Memory B cell (primary cell): Measurements from ENCODE around the gene CUEDC1.

Experiments
- ATAC-seq: fragments of 150-1000 bp; cut with Tn5 transposase; 2 replicates; pipeline ENCODE4 v1.10.0; 2021; ENCODE audit warnings: low read depth, mild to moderate bottlenecking, moderate library complexity
- DNase-seq, 2 donors: peaks; one replicate each; pipeline ENCODE4 v3.0.0; 2022; ENCODE audit warnings: low spot score in 2 of 2
- H3K27ac Mint-ChIP-seq: one replicate; pipeline ENCODE4 v1.8.0; 2022; ENCODE audit warnings: mild to moderate bottlenecking, moderate library complexity, mixed read lengths
- H3K27me3 Mint-ChIP-seq: one replicate; pipeline ENCODE4 v1.8.0; 2022; ENCODE audit warnings: mixed read lengths
- H3K36me3 Mint-ChIP-seq: one replicate; pipeline ENCODE4 v1.8.0; 2022; ENCODE audit warnings: mild to moderate bottlenecking, mixed read lengths
- H3K4me1 Mint-ChIP-seq: one replicate; pipeline ENCODE4 v1.8.0; 2022; ENCODE audit warnings: mixed read lengths
- H3K4me3 Mint-ChIP-seq: one replicate; pipeline ENCODE4 v1.8.0; 2022; ENCODE audit warnings: mild to moderate bottlenecking, moderate library complexity, mixed read lengths
- H3K9me3 Mint-ChIP-seq: one replicate; pipeline ENCODE4 v1.8.0; 2022; ENCODE audit warnings: mixed read lengths

Gene CUEDC1

DNA sequence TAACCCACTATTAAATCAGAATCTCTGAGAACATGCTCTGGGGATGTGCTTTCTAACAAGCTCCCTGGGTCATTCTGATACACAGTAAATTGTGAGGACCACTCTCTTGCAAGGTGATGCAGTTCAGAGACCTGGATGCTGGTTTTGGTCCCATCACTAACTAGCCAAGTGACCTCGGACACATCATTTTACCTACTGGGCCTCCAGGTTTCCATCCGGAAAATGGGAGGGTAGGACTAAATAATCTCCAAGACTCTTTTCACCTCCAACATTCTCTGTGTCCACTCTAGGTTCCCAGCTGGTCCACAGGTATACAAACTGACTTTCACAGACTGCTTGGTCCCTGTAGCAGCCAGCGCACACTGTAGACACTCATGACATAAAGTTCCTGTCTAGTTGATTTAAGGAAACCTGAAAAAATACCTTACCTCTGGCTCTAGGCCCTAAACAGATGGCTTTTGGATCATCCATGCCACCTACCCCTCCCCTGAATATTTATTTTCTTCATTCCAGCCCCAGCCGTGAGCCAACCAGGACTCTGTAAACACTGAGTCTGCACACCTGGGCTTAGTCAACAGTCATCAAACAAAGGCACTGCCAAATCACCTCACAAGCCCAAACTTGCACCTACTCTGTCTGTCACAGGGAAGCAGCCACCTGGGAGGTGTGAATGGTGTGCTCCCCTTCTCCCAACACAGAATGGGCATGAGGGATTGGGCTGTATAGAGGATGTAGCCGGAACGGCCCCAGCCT, 54.0 kb downstream of the CUEDC1 start:
- no peak overlapping the region for H3K4me3 Mint-ChIP-seq
- no peak overlapping the region for H3K27ac Mint-ChIP-seq
- H3K9me3 Mint-ChIP-seq: no peaks in the 10 kb centered on the region
- peaks cover 43% of the 10 kb centered on the region for H3K4me1 Mint-ChIP-seq
- H3K36me3 Mint-ChIP-seq: no peaks in the 10 kb centered on the region
- H3K27me3 Mint-ChIP-seq: peaks cover 1% of the 10 kb centered on the region
- ATAC-seq (no peak), DNase-seq (no peak)

DNA sequence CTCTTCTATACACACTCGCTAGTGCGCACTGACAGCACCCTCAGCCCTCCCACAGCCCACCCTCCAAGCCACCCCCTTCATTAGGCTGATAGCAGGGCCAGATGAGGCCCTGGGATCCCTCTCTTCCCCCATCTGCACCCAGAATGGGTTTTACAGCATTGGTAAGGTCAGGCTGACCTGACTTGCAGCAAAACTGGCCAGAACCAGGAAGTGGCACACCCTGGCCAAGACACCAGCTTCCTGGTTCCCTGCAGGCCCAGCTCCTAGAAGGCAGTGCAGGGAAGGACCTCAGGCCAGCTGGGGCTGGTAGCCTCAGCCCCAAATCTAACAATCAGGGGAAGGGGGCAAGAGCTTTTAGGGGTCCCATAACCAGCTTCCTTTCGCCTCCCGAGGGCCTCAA, 55.4 kb downstream of the CUEDC1 start:
- H3K4me1 Mint-ChIP-seq: peaks cover 37% of the 10 kb centered on the region
- ATAC-seq (no peak), DNase-seq (no peak)
- H3K9me3 Mint-ChIP-seq: no peaks in the 10 kb centered on the region
- no peaks in the 10 kb centered on the region for H3K36me3 Mint-ChIP-seq
- no peaks in the 10 kb centered on the region for H3K27me3 Mint-ChIP-seq
- no peak overlapping the region for H3K4me3 Mint-ChIP-seq
- no peak overlapping the region for H3K27ac Mint-ChIP-seq

DNA sequence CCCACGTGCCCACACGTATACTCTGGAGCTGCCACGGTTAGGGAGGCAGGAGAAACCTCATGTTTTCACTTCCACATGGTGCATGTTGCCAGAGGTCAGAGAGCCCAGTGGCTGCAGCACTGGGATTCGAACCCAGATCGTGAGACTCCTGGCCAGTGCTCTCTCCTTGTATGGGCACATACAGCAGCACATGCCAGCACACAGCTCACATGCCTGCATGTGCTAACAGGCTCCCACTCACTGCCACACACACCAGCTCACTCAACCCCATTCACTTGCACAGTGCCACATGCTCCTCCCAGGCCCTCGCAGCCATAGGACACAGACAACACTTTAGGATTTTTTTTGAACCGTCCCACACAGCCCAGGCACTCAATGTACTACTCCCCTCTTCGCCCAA, 55.8 kb downstream of the CUEDC1 start:
- Mint-ChIP-seq H3K27me3 (no peaks in the 10 kb centered on the region), H3K9me3 (no peaks in the 10 kb centered on the region), H3K4me1 (peaks cover 37% of the 10 kb centered on the region), H3K4me3 (no peak overlapping the region), H3K27ac (no peak overlapping the region), H3K36me3 (no peaks in the 10 kb centered on the region)
- DNase-seq: no peak
- no peak for ATAC-seq

DNA sequence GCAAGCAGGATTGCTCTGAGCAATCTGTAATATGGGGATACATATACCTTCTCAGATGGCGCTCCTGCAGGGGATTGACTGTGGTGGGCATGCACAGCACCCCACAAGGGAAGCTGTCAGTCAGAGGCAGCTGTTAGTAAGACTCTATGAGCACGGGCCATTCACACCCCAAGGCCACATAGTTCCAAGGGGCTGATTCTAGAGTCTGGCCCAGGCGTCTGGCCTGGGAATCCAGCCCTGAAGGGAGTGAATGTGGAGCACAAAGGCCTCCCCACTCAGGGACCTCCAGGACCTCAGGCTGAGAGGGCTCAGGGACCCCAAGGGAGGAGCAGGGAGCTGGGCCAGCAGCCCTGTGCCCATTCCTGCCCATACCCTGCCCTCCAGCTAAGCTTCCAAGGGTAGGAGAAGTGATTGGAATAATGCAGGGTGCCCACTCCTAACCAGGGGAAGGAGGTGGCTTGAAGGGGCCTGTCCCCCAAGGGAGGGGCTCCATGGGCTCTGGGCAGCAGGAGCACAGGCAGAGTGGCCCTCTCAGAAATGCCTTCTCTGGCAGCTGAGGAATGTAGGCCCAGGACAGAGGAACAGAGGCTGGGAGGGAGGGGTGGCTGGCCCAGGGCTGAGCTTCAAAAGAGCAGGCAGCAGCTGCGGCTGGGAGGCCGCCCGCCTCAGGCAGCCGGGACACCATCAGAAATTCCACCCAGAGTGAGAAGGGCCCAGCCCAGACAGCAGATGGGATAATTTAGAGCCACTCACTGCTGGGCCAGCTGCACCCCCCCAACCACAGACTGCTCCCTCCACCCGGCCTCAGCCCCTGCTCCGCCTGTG, 56.5 kb downstream of the CUEDC1 start:
- ATAC-seq (no peak), DNase-seq (no peak)
- Mint-ChIP-seq H3K27ac (no peak overlapping the region), H3K36me3 (no peaks in the 10 kb centered on the region), H3K9me3 (no peaks in the 10 kb centered on the region), H3K4me1 (peaks cover 35% of the 10 kb centered on the region), H3K27me3 (no peaks in the 10 kb centered on the region), H3K4me3 (no peak overlapping the region)

DNA sequence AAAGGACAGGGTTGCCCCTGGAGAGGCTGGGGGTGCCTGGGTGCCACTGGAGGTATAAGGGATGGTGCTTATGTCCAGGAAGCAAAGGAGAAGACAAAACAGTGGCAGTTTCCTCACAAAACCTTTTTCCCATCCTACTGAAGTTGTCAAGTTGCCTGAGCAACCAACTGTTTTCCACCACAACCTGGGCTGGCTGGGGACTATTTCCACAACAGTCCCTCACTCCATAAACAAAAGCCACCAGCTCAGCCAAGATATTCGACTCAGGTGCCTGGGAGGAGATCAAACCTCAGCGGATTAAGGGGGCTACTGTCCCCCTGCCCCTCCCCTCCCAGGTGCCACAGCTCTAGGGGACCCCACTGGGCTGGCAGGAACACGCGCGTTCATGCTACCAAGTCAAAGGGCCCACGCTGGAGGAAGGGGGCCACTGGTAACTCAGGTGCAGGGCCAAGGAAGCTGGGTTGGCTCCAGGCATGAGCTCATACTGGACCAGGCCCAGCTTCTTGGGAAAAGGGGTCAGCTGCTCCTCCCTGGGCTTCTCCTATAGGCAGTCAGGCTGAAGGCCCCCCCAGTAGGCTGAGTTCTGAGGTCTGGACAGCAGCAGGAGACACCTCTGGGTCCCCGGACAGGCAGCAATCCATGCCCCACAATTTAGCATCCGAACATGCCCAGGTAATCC, 59.7 kb downstream of the CUEDC1 start:
- Mint-ChIP-seq H3K36me3 (no peaks in the 10 kb centered on the region), H3K27ac (no peak overlapping the region), H3K9me3 (no peaks in the 10 kb centered on the region), H3K4me1 (peaks cover 18% of the 10 kb centered on the region), H3K4me3 (no peak overlapping the region), H3K27me3 (peaks cover 15% of the 10 kb centered on the region)
- ATAC-seq (no peak), DNase-seq (no peak)

DNA sequence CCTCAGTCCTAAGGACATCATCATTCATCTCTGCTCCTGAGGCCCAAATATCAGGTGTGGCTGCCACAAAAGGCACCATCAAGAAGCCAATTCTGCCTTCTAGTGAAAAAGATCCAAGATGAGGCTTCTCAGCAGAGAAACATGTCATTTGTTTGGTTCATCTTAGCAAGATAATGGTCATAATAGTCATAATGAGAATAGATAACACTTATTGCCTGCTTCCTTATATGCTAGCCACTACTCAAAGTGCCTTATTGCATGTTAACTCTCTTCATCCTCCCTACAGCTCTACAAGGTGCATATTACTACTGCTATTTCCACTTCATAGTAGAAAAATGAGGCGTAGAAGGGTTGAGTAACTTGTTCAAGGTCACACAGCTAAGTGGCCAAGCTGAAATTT, 60.4 kb downstream of the CUEDC1 start:
- Mint-ChIP-seq H3K27ac (no peak overlapping the region), H3K27me3 (peaks cover 15% of the 10 kb centered on the region), H3K4me3 (no peak overlapping the region), H3K9me3 (no peaks in the 10 kb centered on the region), H3K36me3 (no peaks in the 10 kb centered on the region), H3K4me1 (peaks cover 13% of the 10 kb centered on the region)
- ATAC-seq (no peak), DNase-seq (no peak)

DNA sequence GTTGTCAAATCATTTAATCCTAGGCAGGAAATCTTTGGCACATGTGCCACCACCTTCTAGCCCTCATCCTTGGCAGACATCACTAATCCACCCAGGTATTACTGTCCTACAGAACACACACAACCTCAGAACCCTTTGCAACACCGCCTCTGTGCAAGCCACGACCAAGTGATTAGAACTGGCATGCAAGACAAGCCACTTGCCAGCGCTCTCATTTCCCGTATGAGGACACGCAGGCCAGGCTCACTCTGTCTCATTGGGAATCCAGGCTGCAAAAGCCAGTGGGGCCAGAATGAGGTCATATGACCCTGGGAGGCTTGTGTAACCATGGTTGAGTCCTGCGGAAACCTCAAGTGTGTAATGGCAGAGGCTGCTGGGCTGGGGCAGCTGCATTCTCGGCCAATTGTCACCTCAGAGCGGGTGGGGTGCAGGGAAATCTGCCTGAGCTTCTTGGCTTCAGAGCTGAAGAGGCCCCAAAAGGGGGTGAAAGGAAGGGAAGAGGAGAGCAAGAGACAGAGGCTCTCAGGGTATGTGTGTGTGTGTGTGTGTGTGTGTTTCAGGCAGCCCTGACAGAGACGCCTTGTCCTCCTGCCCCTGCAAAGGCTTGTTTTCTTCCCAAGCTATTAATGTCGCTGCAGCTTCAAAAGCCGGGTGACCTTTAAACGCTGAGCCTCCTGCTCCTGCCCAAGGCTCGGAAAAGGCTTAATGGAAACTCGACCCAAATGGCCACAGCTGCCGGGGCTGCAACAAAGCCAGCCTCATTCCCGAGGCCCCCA, 62.2 kb downstream of the CUEDC1 start:
- ATAC-seq: no peak
- H3K4me1 Mint-ChIP-seq: peaks cover 6% of the 10 kb centered on the region
- no peak overlapping the region for H3K4me3 Mint-ChIP-seq
- H3K27me3 Mint-ChIP-seq: peaks cover 15% of the 10 kb centered on the region
- no peaks in the 10 kb centered on the region for H3K36me3 Mint-ChIP-seq
- H3K9me3 Mint-ChIP-seq: no peaks in the 10 kb centered on the region
- no peak overlapping the region for H3K27ac Mint-ChIP-seq
- DNase-seq: no peak

DNA sequence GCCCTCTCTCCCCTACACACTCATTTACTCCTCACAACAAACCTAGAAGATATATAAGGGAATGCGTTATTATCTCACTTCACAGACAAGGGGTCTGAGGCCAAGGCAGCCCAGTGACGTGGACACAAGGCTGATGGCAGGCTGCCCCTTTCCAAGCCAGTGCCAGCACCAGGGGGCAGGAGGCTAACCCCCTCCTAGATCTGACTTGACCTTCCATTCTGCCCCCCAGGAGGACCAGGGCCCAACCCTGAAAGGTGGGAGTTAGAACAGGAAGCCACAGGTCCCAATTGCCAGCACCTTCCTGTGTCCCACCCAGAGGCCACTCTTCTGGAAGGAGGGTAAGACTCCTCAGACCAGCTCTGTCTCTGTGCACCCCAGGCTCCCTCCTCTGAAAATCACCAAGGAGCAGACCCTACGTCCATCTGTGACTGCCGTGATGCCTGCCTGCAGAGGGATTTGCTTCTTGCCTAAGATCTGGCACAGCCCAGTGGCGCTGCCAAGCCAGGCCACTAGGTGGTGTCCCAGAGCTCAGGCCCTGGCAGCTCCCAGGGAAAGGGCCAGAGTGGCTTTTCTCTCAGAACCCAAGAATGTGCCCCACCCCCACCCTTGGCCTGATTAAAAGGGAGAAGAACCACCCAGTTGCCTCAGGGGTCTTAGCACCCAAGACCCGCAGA, 62.9 kb downstream of the CUEDC1 start:
- Mint-ChIP-seq H3K4me3 (no peak overlapping the region), H3K36me3 (no peaks in the 10 kb centered on the region), H3K27ac (no peak overlapping the region), H3K27me3 (peaks cover 15% of the 10 kb centered on the region), H3K4me1 (peaks cover 6% of the 10 kb centered on the region), H3K9me3 (no peaks in the 10 kb centered on the region)
- peak; percentile 79 to 88 for DNase-seq
- ATAC-seq: peak; percentile 96

DNA sequence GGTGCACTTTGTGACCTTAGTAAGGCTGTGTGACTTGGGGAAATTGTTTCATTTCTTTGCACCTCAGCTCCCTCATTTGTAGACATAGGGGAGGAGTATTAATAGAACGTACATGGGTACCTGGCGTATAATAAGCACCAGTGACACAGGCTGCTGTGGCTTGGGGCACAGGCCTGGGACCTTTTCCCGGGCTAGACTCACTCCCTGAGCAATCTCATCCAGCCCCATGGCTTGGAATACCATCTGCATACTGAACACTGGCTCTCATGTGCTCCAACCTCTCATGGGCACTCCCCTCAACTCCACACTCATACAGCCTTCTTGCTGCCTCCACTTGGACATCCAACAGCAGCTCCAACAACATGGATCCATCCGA, 64.4 kb downstream of the CUEDC1 start:
- H3K36me3 Mint-ChIP-seq: no peaks in the 10 kb centered on the region
- H3K9me3 Mint-ChIP-seq: no peaks in the 10 kb centered on the region
- peaks cover 15% of the 10 kb centered on the region for H3K27me3 Mint-ChIP-seq
- no peak overlapping the region for H3K4me3 Mint-ChIP-seq
- peaks cover 6% of the 10 kb centered on the region for H3K4me1 Mint-ChIP-seq
- ATAC-seq: no peak
- DNase-seq: no peak
- H3K27ac Mint-ChIP-seq: no peak overlapping the region

DNA sequence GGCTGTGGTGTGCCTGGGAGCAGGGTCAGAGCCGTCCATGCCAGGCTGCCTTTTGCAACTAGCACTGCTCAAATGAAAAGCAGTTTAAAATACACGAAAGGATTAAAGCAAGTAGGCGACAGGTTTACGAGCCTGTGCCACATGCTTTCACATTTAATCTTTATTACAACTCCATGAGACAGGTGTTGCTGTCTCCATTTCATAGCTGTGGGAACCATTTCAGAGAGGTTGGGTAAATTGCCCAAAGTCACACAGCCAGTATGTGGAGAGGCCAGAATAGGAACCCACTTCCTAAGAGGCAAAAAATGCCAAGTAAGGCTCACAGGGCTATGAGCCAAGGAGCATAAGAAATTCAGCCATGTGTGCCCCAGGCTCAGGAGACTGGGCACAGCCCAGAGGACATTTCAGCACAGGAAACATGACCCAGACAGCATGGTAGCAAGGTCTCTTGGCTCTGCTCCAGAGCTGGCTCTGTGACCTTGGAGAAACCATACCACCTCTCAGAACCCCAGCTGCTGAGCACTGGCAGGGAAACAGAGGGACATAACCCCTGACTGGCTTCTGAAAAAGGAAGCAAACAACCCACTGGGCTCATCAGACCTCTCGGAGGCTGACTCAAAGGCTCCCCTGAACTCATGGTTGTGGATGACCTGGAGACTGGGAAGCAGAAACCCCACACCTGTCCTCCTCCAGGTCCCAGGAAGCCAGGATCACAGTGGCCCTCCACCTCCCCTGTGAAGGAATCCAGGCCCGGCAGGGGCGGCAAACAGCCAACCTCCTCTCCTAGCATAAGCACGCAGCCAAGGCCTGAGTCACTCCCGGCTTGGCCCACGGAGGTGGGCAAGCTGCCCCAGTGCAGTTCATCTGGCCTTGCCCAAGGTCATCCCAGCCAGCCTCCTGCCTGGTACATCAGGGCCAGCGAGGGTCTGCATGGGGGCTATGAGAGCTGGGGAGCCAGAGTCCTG, 65.0 kb downstream of the CUEDC1 start:
- no peak for DNase-seq
- Mint-ChIP-seq H3K27me3 (peaks cover 15% of the 10 kb centered on the region), H3K9me3 (no peaks in the 10 kb centered on the region), H3K4me1 (peaks cover 6% of the 10 kb centered on the region), H3K36me3 (no peaks in the 10 kb centered on the region), H3K27ac (no peak overlapping the region), H3K4me3 (no peak overlapping the region)
- no peak for ATAC-seq

DNA sequence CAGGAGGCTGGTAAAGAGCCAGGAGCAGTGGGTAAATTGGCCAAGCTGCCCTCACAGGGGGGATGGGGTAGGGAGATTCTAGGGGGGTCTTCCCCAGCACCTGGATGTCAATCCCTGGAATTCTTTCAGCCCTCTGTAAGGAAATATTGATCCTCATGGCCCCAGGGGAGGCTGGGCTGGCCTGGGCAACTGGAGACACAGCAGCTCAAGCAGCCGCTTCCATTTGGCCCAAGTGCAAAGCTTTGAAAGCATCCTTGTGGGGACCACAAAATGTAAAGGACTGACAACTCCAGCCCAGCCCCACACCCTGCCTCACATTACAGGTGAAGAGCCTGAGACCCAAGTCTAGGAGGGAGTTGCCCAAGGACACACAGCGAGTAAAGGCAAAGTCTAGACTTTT, 66.0 kb downstream of the CUEDC1 start:
- ATAC-seq (no peak), DNase-seq (no peak)
- Mint-ChIP-seq H3K36me3 (no peaks in the 10 kb centered on the region), H3K4me3 (no peak overlapping the region), H3K9me3 (no peaks in the 10 kb centered on the region), H3K27me3 (peaks cover 19% of the 10 kb centered on the region), H3K27ac (no peak overlapping the region), H3K4me1 (peaks cover 6% of the 10 kb centered on the region)

DNA sequence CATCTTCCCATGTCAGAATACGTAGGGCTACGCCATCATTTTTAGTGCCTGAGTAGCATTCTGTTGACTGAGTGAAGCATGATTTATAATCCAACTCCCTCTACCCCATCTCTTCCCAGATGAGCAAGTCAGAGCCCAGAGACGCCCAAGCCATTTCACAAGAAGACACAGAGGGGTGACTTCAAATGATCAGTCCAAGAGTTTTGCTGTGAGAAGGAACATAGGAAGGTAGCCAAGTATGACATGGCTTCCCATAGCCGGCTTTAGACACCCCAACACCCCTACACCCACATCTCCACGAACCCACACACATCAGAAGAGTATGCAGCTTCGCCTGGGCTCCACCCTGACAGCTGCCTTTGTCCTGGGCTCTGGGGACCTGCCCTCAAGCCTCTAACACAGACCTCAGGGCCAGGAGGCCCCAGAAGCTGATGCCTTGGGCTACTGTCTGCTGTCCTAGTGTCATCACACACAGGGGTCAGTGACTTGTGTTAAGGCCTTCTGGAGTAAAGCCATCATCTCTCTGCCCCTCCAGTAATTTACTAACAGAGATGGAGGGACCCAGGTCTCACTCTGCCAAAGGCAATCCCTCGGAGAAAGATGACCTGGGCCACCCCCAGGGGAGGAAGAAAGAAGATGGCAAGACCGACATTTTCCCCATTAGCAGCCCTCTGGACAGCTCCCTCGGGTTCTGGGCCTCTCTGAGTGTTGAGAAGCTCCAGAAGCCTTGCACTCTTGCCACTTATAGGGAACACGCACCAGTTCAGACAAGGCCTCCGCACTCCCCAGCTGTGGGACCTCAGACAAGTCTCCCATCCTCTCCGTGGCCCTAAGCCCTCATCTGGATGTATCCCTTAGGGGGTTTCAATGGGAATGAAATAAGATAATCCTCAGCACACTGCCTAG, 66.6 kb downstream of the CUEDC1 start:
- Mint-ChIP-seq H3K9me3 (no peaks in the 10 kb centered on the region), H3K4me3 (no peak overlapping the region), H3K4me1 (peaks cover 6% of the 10 kb centered on the region), H3K27ac (no peak overlapping the region), H3K27me3 (peaks cover 19% of the 10 kb centered on the region), H3K36me3 (no peaks in the 10 kb centered on the region)
- DNase-seq (no peak), ATAC-seq (no peak)
